C4-2B (cell line): ENCODE data around the gene NODAL.

Experiments used
- CTCF ChIP-seq: fragments of 450-650 bp; conservative IDR thresholded peaks from 2 replicates; pipeline ENCODE4 v1.5.1; 2017; ENCODE audit warnings: mild to moderate bottlenecking
- ZFX ChIP-seq: fragments of 450-650 bp; IDR thresholded peaks from 2 replicates; pipeline ENCODE4 v1.6.1; 2017

GRCh38 chr10:70425096-70425495, 16.4 kb downstream of the NODAL start:
- TF ChIP-seq CTCF (no peak), ZFX (no peak)
